PC-9 (cell line): ENCODE data around the gene CPS1. TPM values are rescaled to one million over a fixed set of nuclear protein-coding genes. Genes with fewer than 3 reads are reported as not detected.

Source experiments
- BruUV-seq: library from RNA; stranded (reverse); fragments of 400-500 nt; replicated peaks from 2 replicates; lab custom pipeline; 2021; lab: Mats Ljungman, UMichigan
- CTCF ChIA-PET: fragments of 300-600 bp; sonication (Branson Sonifier 250); formaldehyde crosslinking; loops from one replicate; lab custom pipeline; 2022; ENCODE audit warnings: antibody characterized with exemption; lab: Charles Lee
- POLR2A ChIA-PET: fragments of 300-600 bp; sonication (Branson Sonifier 250); formaldehyde crosslinking; loops from one replicate; lab custom pipeline; 2022; ENCODE audit warnings: antibody characterized with exemption; ENCODE audit not compliant: unreplicated experiment; lab: Charles Lee
- DNase-seq, 2 experiments: peaks; one replicate each; pipeline versions ENCODE4 v3.0.0 to v3.0.0-alpha.2; 2015 to 2022; ENCODE audit warnings: mixed read lengths in 1 of 2
- H2AFZ ChIP-seq: fragments of 200-600 bp; sonication (generic); 2 replicates; pipeline ENCODE4 v1.8.1; 2017; ENCODE audit warnings: antibody characterized with exemption
- H3F3A ChIP-seq: fragments of 200-600 bp; sonication (generic); 2 replicates; pipeline ENCODE4 v1.8.1; 2017; ENCODE audit warnings: antibody characterized with exemption, mild to moderate bottlenecking, low read depth; ENCODE audit not compliant: insufficient read depth
- H3K27ac ChIP-seq: fragments of 200-600 bp; sonication (generic); 2 replicates; pipeline ENCODE4 v1.6.1; 2016; ENCODE audit warnings: mixed run types
- H3K27me3 ChIP-seq: fragments of 200-600 bp; sonication (generic); 2 replicates; pipeline ENCODE4 v1.6.1; 2016; ENCODE audit warnings: low read depth, mixed run types; ENCODE audit not compliant: insufficient read depth
- H3K36me3 ChIP-seq: fragments of 200-600 bp; sonication (generic); 2 replicates; pipeline ENCODE4 v1.6.1; 2016; ENCODE audit warnings: low read depth, mixed run types
- H3K4me1 ChIP-seq: fragments of 200-600 bp; sonication (generic); replicated peaks from 2 replicates; pipeline ENCODE4 v1.6.1; 2016; ENCODE audit warnings: mixed run types; ENCODE audit not compliant: insufficient read depth
- H3K4me2 ChIP-seq: fragments of 200-600 bp; sonication (generic); 2 replicates; pipeline ENCODE4 v1.6.1; 2017; ENCODE audit warnings: mixed run types
- H3K4me3 ChIP-seq: fragments of 200-600 bp; sonication (generic); 2 replicates; pipeline ENCODE4 v1.6.1; 2016; ENCODE audit warnings: mixed run types
- H3K79me2 ChIP-seq: fragments of 200-600 bp; sonication (generic); 2 replicates; pipeline ENCODE4 v1.6.1; 2017; ENCODE audit warnings: low read depth, mixed run types
- H3K9me2 ChIP-seq: fragments of 200-600 bp; sonication (generic); 2 replicates; pipeline ENCODE4 v1.8.1; 2017; ENCODE audit warnings: mild to moderate bottlenecking; ENCODE audit not compliant: insufficient read depth
- H3K9me3 ChIP-seq: fragments of 200-600 bp; sonication (generic); 2 replicates; pipeline ENCODE4 v1.8.1; 2016; ENCODE audit warnings: low read depth; ENCODE audit not compliant: insufficient read depth
- H4K20me1 ChIP-seq: fragments of 200-600 bp; sonication (generic); 2 replicates; pipeline ENCODE4 v1.8.1; 2017; ENCODE audit not compliant: insufficient read depth
- EZH2 ChIP-seq: fragments of 200-600 bp; sonication (generic); IDR thresholded peaks from 2 replicates; pipeline ENCODE4 v1.8.0; 2017; ENCODE audit warnings: antibody characterized with exemption, low read depth
- intact Hi-C: fragments of 100-400 bp; cut with micrococcal nuclease; formaldehyde crosslinking; loops from one replicate; pipeline ENCODE4 v1.10.0; 2022; ENCODE audit not compliant: unreplicated experiment
- total RNA-seq: library from RNA; stranded (reverse); gene quantifications from 2 replicates; pipeline ENCODE4 v1.2.3, GENCODE V29; 2021
- TF ChIP-seq, protein P1 (sequence below): fragments of 200-600 bp; sonication (generic); conservative IDR thresholded peaks from 2 replicates; pipeline ENCODE4 v1.6.1; 2017; ENCODE audit warnings: mixed run types, antibody characterized with exemption, mild to moderate bottlenecking, moderate library complexity

Gene CPS1
- total RNA-seq, 1 experiment from 2014 or later: 27.5 TPM

GRCh38 chr2:210539578-210540416 lies 16.6 kb upstream of the CPS1 start:
- intact Hi-C loops: no loop called here
- H3K4me2 ChIP-seq: no peak overlapping the region
- no peaks in the 10 kb centered on the region for H4K20me1 ChIP-seq
- H3K9me3 ChIP-seq: no peaks in the 10 kb centered on the region
- H2AFZ ChIP-seq: no peak overlapping the region
- ChIA-PET CTCF (no interaction called here), POLR2A (no interaction called here)
- DNase-seq: no peak
- no peaks in the 10 kb centered on the region for H3K36me3 ChIP-seq
- no peaks in the 10 kb centered on the region for H3K4me1 ChIP-seq
- TF ChIP-seq EZH2: no peak
- TF ChIP-seq, protein P1, sequence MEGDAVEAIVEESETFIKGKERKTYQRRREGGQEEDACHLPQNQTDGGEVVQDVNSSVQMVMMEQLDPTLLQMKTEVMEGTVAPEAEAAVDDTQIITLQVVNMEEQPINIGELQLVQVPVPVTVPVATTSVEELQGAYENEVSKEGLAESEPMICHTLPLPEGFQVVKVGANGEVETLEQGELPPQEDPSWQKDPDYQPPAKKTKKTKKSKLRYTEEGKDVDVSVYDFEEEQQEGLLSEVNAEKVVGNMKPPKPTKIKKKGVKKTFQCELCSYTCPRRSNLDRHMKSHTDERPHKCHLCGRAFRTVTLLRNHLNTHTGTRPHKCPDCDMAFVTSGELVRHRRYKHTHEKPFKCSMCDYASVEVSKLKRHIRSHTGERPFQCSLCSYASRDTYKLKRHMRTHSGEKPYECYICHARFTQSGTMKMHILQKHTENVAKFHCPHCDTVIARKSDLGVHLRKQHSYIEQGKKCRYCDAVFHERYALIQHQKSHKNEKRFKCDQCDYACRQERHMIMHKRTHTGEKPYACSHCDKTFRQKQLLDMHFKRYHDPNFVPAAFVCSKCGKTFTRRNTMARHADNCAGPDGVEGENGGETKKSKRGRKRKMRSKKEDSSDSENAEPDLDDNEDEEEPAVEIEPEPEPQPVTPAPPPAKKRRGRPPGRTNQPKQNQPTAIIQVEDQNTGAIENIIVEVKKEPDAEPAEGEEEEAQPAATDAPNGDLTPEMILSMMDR: no peak
- H3K27me3 ChIP-seq: no peaks in the 10 kb centered on the region
- no peaks in the 10 kb centered on the region for H3F3A ChIP-seq
- H3K27ac ChIP-seq: no peak overlapping the region
- H3K9me2 ChIP-seq: no peaks in the 10 kb centered on the region
- BruUV-seq: no TSS peak
- no peaks in the 10 kb centered on the region for H3K79me2 ChIP-seq
- H3K4me3 ChIP-seq: no peak overlapping the region

DNA sequence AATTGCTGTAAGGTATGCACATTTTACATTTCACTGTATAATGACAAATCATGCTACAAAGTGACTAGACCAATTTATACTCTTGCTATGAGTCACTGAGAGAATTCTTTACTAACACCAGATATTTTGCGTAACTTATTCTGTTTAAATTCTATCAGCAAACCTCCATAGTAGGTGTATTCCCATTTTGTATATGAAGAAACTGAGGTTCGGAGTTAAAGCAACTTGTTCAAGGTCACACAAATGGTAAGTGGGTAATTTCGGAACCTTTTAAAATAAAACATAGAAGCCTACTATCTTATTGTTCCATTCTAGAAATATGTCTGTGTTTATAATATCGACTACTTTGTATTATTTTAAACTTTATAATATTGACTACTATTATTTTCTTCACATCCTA lies 15.9 kb upstream of the CPS1 start:
- no peak overlapping the region for H2AFZ ChIP-seq
- TF ChIP-seq EZH2: no peak
- TF ChIP-seq, protein P1: no peak
- no peaks in the 10 kb centered on the region for H3K79me2 ChIP-seq
- no peak overlapping the region for H3K4me3 ChIP-seq
- no peak overlapping the region for H3K4me2 ChIP-seq
- intact Hi-C loops: no loop called here
- H3F3A ChIP-seq: no peaks in the 10 kb centered on the region
- no peaks in the 10 kb centered on the region for H3K9me2 ChIP-seq
- no peak for DNase-seq
- no peaks in the 10 kb centered on the region for H3K27me3 ChIP-seq
- no peaks in the 10 kb centered on the region for H4K20me1 ChIP-seq
- no TSS peak for BruUV-seq
- ChIA-PET POLR2A (no interaction called here), CTCF (no interaction called here)
- H3K9me3 ChIP-seq: no peaks in the 10 kb centered on the region
- H3K36me3 ChIP-seq: no peaks in the 10 kb centered on the region
- H3K27ac ChIP-seq: no peak overlapping the region
- no peaks in the 10 kb centered on the region for H3K4me1 ChIP-seq

- ChIA-PET POLR2A (no interaction called here), CTCF (no interaction called here)
- no peaks in the 10 kb centered on the region for H3K79me2 ChIP-seq
- intact Hi-C loops: no loop called here
- no peak overlapping the region for H2AFZ ChIP-seq
- H3K36me3 ChIP-seq: no peaks in the 10 kb centered on the region
- H3K27ac ChIP-seq: no peak overlapping the region
- H3K4me3 ChIP-seq: no peak overlapping the region
- H3K4me1 ChIP-seq: no peaks in the 10 kb centered on the region
- no peaks in the 10 kb centered on the region for H3K27me3 ChIP-seq
- no peak overlapping the region for H3K4me2 ChIP-seq
- H3F3A ChIP-seq: no peaks in the 10 kb centered on the region
- no peak for DNase-seq
- no TSS peak for BruUV-seq
- no peaks in the 10 kb centered on the region for H3K9me2 ChIP-seq
- TF ChIP-seq EZH2: no peak
- TF ChIP-seq, protein P1: no peak
- H3K9me3 ChIP-seq: no peaks in the 10 kb centered on the region
- H4K20me1 ChIP-seq: no peaks in the 10 kb centered on the region
Measured at GRCh38 chr2:210540900-210541289, 15.5 kb upstream of the CPS1 start.
